ENCODE data around the gene STXBP3. TPM values are rescaled to one million over a fixed set of nuclear protein-coding genes. Genes with fewer than 3 reads are reported as not detected.

Gene STXBP3
- total and polyA plus RNA-seq, 2 of the 4 experiments (the other 2 are of a cell fraction) = 19.1 to 19.7 TPM

GRCh38 chr1:108791790-108792189 is 45.3 kb downstream of the STXBP3 start:
- no peaks in the 10 kb centered on the region for H3K27me3 ChIP-seq (ENCODE audit: control insufficient read depth, insufficient read depth, low read length)

More at GRCh38 chr1:108791790-108792189, 45.3 kb downstream of the STXBP3 start:
- Histone ChIP-seq H4K91ac (ENCODE audit: insufficient read depth, low read depth, low read length) (no peak overlapping the region), H2BK20ac (ENCODE audit: low read depth, low read length) (no peak overlapping the region), H3K9me3 (ENCODE audit: control insufficient read depth, insufficient read depth, low read length) (peaks cover 5% of the 10 kb centered on the region; the same call in 1 of the 2 replicates), H2BK15ac (ENCODE audit: low read depth, low read length) (no peak overlapping the region), H3K27ac (ENCODE audit: insufficient read depth, low read length) (no peak overlapping the region), H3K9ac (ENCODE audit: low read depth, low read length) (no peak overlapping the region), H3K36me3 (ENCODE audit: control insufficient read depth, insufficient read depth, low read length) (peaks cover 13% of the 10 kb centered on the region), H3K4me1 (ENCODE audit: control insufficient read depth, insufficient read depth, low read length) (no peaks in the 10 kb centered on the region), H3K23ac (ENCODE audit: low read depth, low read length) (no peak overlapping the region), H3K4me3 (ENCODE audit: insufficient read depth, low read depth, low read length) (no peak overlapping the region), H3K14ac (replicated peaks; ENCODE audit: low read depth, low read length) (no peak overlapping the region), H2AK5ac (ENCODE audit: low read depth, low read length) (no peak overlapping the region), H3K4me2 (ENCODE audit: low read depth, low read length) (no peak overlapping the region), H2BK120ac (ENCODE audit: low read depth, low read length) (no peak overlapping the region), H2AFZ (replicated peaks; ENCODE audit: low read length, poor library complexity) (no peak overlapping the region), H4K8ac (ENCODE audit: low read depth in 2 of 2, low read length in 2 of 2) (no peak overlapping the region), H3K56ac (ENCODE audit: extremely low read depth, insufficient read depth, low read length) (no peak overlapping the region), H3K4ac (ENCODE audit: low read depth, low read length) (no peak overlapping the region), H4K5ac (ENCODE audit: low read depth, low read length) (no peak overlapping the region), H3K9me1 (ENCODE audit: insufficient read depth, low read length) (no peaks in the 10 kb centered on the region), H2AK9ac (replicated peaks; ENCODE audit: low read depth, low read length, poor library complexity) (no peak overlapping the region), H3K79me1 (ENCODE audit: low read depth in 1 of 2, low read length in 2 of 2) (peaks cover 0 to 3% of the 10 kb centered on the region in 2 experiments; a peak in 2 of 4 replicates), H3K18ac (ENCODE audit: low read depth, low read length) (no peak overlapping the region), H2BK5ac (ENCODE audit: low read depth, low read length, poor library complexity, severe bottlenecking) (no peak overlapping the region), H4K20me1 (ENCODE audit: insufficient read depth, low read length) (no peaks in the 10 kb centered on the region)
- DNase-seq (no peak), ATAC-seq (ENCODE audit: low read depth) (no peak)
- no TSS peak for BruUV-seq (replicated peaks)
- CTCF ChIA-PET = no interaction called here
- dilution Hi-C loops (cut with HindIII; ENCODE audit: low sequenced_read_pairs, unreplicated experiment) = no loop called here
- TF ChIP-seq CHD1 (IDR thresholded peaks at IDR 0.05; ENCODE audit: low read depth, low read length) (no peak), USF2 (IDR thresholded peaks at IDR 0.05; ENCODE audit: low read depth, low read length) (no peak), MXI1 (IDR thresholded peaks at IDR 0.05; ENCODE audit: borderline replicate concordance, low read depth, low read length) (no peak), POLR2A (IDR thresholded peaks at IDR 0.05; ENCODE audit: low read depth, low read length) (no peak), MAFK (IDR thresholded peaks at IDR 0.05; ENCODE audit: low read depth, low read length) (no peak), RFX5 (IDR thresholded peaks at IDR 0.05; ENCODE audit: low read depth, low read length) (no peak), RAD21 (IDR thresholded peaks at IDR 0.05; ENCODE audit: low read length) (no peak), CEBPB (IDR thresholded peaks at IDR 0.05; ENCODE audit: low read depth, low read length) (no peak), RCOR1 (IDR thresholded peaks at IDR 0.05; ENCODE audit: insufficient replicate concordance, low read length) (no peak), ELK1 (IDR thresholded peaks at IDR 0.05; ENCODE audit: borderline replicate concordance, low read depth, low read length) (no peak), CTCF (conservative IDR thresholded peaks at IDR 0.05; ENCODE audit: low read depth, low read length) (no peak), BHLHE40 (IDR thresholded peaks at IDR 0.05; ENCODE audit: low read depth, low read length) (no peak), FOS (IDR thresholded peaks at IDR 0.05; ENCODE audit: low read depth, low read length) (no peak), SMC3 (IDR thresholded peaks at IDR 0.05; ENCODE audit: low read depth, low read length) (no peak), NFE2L2 (IDR thresholded peaks at IDR 0.05; ENCODE audit: low read depth, low read length) (no peak)
- POLR2A ChIA-PET (ENCODE audit: unreplicated experiment) = no interaction called here
- in situ Hi-C loops (cut with MboI; ENCODE audit: low sequenced_read_pairs) = no loop called here
- no CpG with 5 or more reads among the region's 1 CpG for WGBS, 2 experiments (ENCODE audit: extremely low coverage in 2 of 2, insufficient read length in 1 of 2)
- intact Hi-C loops (cut with micrococcal nuclease) = no loop called here

Measured in IMR-90 (cell line).